AG10803 (cell line): ENCODE measurements around the gene CCRL2.
"Not testable (repeated sequence)": the region's sequence is repeated elsewhere in the genome, so short reads cannot be mapped to it uniquely, and the experiment has no call there.

Source experiments
- DNase-seq: peaks from one replicate; pipeline ENCODE4 v3.0.0; 2010; ENCODE audit warnings: low read depth
- H3K4me3 ChIP-seq: 2 replicates; pipeline ENCODE4 v1.5.1; 2011; ENCODE audit warnings: mild to moderate bottlenecking, low read length, control low read depth
- CTCF ChIP-seq: conservative IDR thresholded peaks from 2 replicates; pipeline ENCODE4 v1.5.1; 2011; ENCODE audit warnings: mild to moderate bottlenecking, low read length, control low read depth, inconsistent platforms

Gene CCRL2

GRCh38 chr3:46380471-46381221, 26.4 kb upstream of the CCRL2 start:
- no peak for TF ChIP-seq CTCF
- DNase-seq, result no peak
- H3K4me3 ChIP-seq, result no peak overlapping the region

GRCh38 chr3:46381625-46382024, 25.4 kb upstream of the CCRL2 start:
- no peak for DNase-seq
- no peak for TF ChIP-seq CTCF
- H3K4me3 ChIP-seq, result no peak overlapping the region

DNA sequence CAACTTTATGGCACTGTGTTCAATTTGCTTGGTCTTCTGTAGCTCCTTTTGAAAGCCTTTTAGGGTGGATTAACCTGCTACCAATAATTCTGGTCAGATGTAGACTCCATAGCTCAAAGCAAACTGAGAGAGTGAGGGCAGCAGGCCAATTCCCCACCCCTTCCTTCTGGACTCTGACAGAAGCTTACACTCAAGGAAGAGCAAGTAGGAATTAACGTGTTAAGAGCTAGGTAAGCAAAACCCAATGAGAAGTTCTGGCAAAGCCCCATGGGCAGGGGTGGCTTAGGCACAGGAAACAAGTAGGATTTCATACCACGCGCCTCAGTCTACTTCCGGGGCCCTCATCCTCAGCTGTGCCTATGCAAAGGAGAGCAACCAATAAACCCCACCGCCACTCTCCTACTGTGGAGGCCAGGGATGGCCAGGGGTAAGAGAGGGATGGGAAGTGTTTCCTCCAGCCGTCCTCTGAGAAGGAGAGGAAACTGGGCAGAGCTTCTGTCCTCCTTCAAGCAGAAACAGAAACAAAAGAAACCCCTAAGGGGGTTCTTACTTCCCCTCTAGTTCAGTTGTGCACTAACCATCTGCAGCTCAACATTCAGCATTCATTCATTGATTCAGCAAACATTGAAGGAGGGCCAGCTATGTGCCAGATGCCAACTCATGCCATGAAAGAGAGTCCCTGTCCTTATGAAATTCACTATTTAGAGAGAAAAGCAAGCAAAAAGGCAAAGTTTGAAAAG, 23.7 kb upstream of the CCRL2 start:
- DNase-seq, result no peak
- H3K4me3 ChIP-seq, result no peak overlapping the region
- no peak for TF ChIP-seq CTCF

DNA sequence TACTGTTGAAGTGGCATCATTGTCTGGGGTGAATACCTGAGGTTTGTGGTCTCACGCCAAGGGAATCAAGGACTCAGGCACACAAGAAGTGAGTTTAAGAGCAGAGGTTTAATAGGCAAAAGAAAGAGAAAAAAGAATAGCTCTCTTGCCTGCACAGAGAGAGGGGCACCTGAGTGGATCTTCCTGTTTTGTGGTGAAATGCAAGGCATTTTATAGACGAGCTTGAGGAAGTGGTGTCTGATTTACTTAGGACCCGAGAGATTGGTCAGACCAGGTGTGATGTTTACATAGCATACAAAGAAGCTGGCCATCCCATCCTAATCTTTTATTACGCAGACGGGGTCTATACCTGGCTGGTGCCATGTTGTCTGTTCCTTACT, 23.1 kb upstream of the CCRL2 start:
- no peak for DNase-seq
- TF ChIP-seq CTCF, result no peak
- no peak overlapping the region for H3K4me3 ChIP-seq

- no peak overlapping the region for H3K4me3 ChIP-seq
- no peak for DNase-seq
- no peak for TF ChIP-seq CTCF
Observed at GRCh38 chr3:46386205-46386604, 20.9 kb upstream of the CCRL2 start.

DNA sequence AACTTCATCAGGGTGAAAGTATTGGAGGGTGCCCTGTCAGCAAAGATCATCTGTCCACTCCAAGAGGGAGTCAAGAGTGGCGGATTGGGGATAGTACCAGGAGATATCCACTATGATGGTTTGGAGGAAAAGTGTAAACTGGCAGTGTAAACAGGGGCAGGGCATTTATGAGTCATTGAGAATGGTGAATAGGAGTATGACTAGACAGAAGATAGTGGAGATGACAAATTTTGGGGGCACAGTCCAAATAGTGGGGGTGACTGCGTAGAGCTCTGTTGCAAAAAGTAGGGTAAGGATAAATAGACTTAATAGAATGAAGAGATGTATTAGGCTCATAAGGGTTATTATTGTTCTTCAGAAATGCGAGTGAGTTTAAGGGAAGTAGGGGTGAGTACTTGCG, 18.2 kb upstream of the CCRL2 start:
- not testable (repeated sequence) for H3K4me3 ChIP-seq, DNase-seq

DNA sequence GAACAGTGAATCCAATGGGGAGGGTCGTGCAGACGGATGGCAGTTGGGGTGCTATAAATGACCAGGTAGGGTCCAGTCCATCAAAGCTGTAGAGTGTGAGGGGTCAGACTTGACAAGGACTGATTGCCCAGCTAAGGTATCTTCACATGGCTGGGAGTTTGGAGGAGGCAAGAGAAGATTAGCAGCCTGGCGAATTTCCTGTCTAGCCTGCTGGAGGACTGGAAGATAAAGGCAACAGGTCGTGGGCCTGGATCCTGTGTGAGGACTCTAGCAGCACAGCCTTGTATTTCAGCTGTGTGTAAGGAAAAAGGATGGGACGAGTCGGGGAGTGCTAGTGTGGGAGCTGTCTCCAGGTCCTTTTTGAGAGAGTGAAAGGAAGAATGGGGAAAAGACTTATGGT, 17.8 kb upstream of the CCRL2 start:
- no peak overlapping the region for H3K4me3 ChIP-seq
- TF ChIP-seq CTCF, result no peak
- no peak for DNase-seq

DNA sequence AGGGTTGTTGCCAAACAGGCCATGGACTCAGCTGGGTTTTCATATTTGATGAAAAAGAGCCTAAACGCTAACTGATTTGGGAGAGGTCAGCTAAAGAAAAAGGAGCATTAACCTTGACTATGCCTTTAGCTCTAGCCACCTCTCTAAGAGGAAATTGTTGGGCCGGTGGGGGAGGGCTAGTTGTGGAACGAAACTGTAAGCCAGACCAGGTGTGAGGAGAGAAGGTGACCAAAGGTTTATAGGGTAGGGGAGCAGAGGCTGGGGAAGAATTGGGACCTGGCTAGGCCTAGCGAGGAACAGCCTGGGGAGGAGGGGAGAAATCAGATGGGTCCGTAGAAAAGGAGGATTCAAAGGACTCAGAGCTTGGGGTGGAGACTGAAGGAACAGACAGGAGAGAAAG, 15.5 kb upstream of the CCRL2 start:
- DNase-seq, H3K4me3 ChIP-seq: not testable (repeated sequence)
